ENCODE results near the gene GCC2.
"Not testable (repeated sequence)": the region's sequence is repeated elsewhere in the genome, so short reads cannot be mapped to it uniquely, and the experiment has no call there.

Gene GCC2

GRCh38 chr2:108446703-108447102, 2.3 kb upstream of the GCC2 start:
- DNase-seq: no peak

- DNase-seq: no peak
Measured at GRCh38 chr2:108447947-108448677, 894 bp upstream of the GCC2 start.

GRCh38 chr2:108449410-108450130, 564 bp downstream of the GCC2 start:
- no peak for DNase-seq

GRCh38 chr2:108450863-108451262, 1.9 kb downstream of the GCC2 start:
- no peak for DNase-seq

- DNase-seq: no peak
Measured at GRCh38 chr2:108451976-108452375, 3.0 kb downstream of the GCC2 start.

GRCh38 chr2:108453530-108453929, 4.5 kb downstream of the GCC2 start:
- not testable (repeated sequence) for DNase-seq

- no peak for DNase-seq
Measured at GRCh38 chr2:108454440-108454839, 5.4 kb downstream of the GCC2 start.

- DNase-seq: no peak
Measured at GRCh38 chr2:108455571-108455970, 6.6 kb downstream of the GCC2 start.

- DNase-seq: no peak
Measured at GRCh38 chr2:108458082-108458481, 9.1 kb downstream of the GCC2 start.

- no peak for DNase-seq
Measured at GRCh38 chr2:108459441-108459840, 10.4 kb downstream of the GCC2 start.

- no peak for DNase-seq
Measured at GRCh38 chr2:108460345-108461037, 11.5 kb downstream of the GCC2 start.

- DNase-seq: no peak
Measured at GRCh38 chr2:108477099-108477498, 28.1 kb downstream of the GCC2 start.

- no peak for DNase-seq
Measured at GRCh38 chr2:108485253-108485652, 36.2 kb downstream of the GCC2 start.

- no peak for DNase-seq
Measured at GRCh38 chr2:108490506-108491122, 41.6 kb downstream of the GCC2 start.

- no peak for DNase-seq
Measured at GRCh38 chr2:108491848-108492247, 42.8 kb downstream of the GCC2 start.

GRCh38 chr2:108492364-108492763, 43.4 kb downstream of the GCC2 start:
- DNase-seq: no peak

- not testable (repeated sequence) for DNase-seq
Measured at GRCh38 chr2:108496167-108496566, 47.2 kb downstream of the GCC2 start.

GRCh38 chr2:108507620-108508019, 58.6 kb downstream of the GCC2 start:
- not testable (repeated sequence) for DNase-seq

- DNase-seq: not testable (repeated sequence)
Measured at GRCh38 chr2:108512431-108512830, 63.4 kb downstream of the GCC2 start.

- DNase-seq: not testable (repeated sequence)
Measured at GRCh38 chr2:108514478-108514877, 65.5 kb downstream of the GCC2 start.

GRCh38 chr2:108524688-108525087, 75.7 kb downstream of the GCC2 start:
- not testable (repeated sequence) for DNase-seq

GRCh38 chr2:108525258-108525657, 76.3 kb downstream of the GCC2 start:
- DNase-seq: not testable (repeated sequence)

- no peak for DNase-seq
Measured at GRCh38 chr2:108531674-108532055, 82.7 kb downstream of the GCC2 start.

Measured in hippocampal formation (tissue), 2 donors.